Measurements from ENCODE around the gene TNFRSF8. TPM values are rescaled to one million over a fixed set of nuclear protein-coding genes. Genes with fewer than 3 reads are reported as not detected.
A peak's percentile ranks its signal among the peaks of the same experiment; 100 is the strongest.

Gene TNFRSF8
- total and polyA plus RNA-seq, 7 donors = 0.25 to 0.86 (median 0.49) TPM

- ATAC-seq = no peak
- no peak for TF ChIP-seq CTCF (IDR thresholded peaks at IDR 0.05)
- 83 to 97% (median 95%) methylated on average over 8 of the region's 8 CpGs for WGBS, 3 donors
- H3K27me3 ChIP-seq (ENCODE audit: insufficient read depth in 3 of 3, low read length in 2 of 3) = no peaks in the 10 kb centered on the region
- no peaks in the 10 kb centered on the region for H3K4me1 ChIP-seq
- no peak overlapping the region for H3K27ac ChIP-seq
- intact Hi-C loops (cut with DNase I) = no loop called here
- peaks cover 0 to 76% of the 10 kb centered on the region in 2 donors for H3K36me3 ChIP-seq (ENCODE audit: insufficient read depth in 1 of 2, low read depth in 1 of 2)
- H3K9me3 ChIP-seq = no peaks in the 10 kb centered on the region
- H3K4me3 ChIP-seq = no peak overlapping the region
- no peak for DNase-seq
Observed at GRCh38 chr1:12028248-12028647, 34.9 kb upstream of the TNFRSF8 start.

GRCh38 chr1:12028957-12029511, 34.1 kb upstream of the TNFRSF8 start:
- no peak for DNase-seq
- Histone ChIP-seq H3K27ac (no peak overlapping the region), H3K9me3 (no peaks in the 10 kb centered on the region), H3K27me3 (ENCODE audit: insufficient read depth in 3 of 3, low read length in 2 of 3) (no peaks in the 10 kb centered on the region), H3K4me1 (no peaks in the 10 kb centered on the region), H3K4me3 (no peak overlapping the region), H3K36me3 (ENCODE audit: insufficient read depth in 1 of 2, low read depth in 1 of 2) (peaks cover 0 to 70% of the 10 kb centered on the region in 2 donors)
- no peak for TF ChIP-seq CTCF (IDR thresholded peaks at IDR 0.05)
- intact Hi-C loops (cut with DNase I) = no loop called here
- ATAC-seq = no peak
- WGBS, 3 donors = 93 to 97% (median 95%) methylated on average over 19 of the region's 19 CpGs

- no peak for ATAC-seq
- H3K36me3 ChIP-seq (ENCODE audit: insufficient read depth in 1 of 2, low read depth in 1 of 2) = peaks cover 0 to 62% of the 10 kb centered on the region in 2 donors
Observed at GRCh38 chr1:12029720-12030339, 33.3 kb upstream of the TNFRSF8 start.

GRCh38 chr1:12031039-12031980, 31.8 kb upstream of the TNFRSF8 start:
- H3K36me3 ChIP-seq (ENCODE audit: insufficient read depth in 1 of 2, low read depth in 1 of 2) = peaks cover 0 to 49% of the 10 kb centered on the region in 2 donors

More at GRCh38 chr1:12029720-12030339, 33.3 kb upstream of the TNFRSF8 start:
- H3K4me1 ChIP-seq = no peaks in the 10 kb centered on the region
- DNase-seq = no peak
- no peak overlapping the region for H3K27ac ChIP-seq
- no peaks in the 10 kb centered on the region for H3K27me3 ChIP-seq (ENCODE audit: insufficient read depth in 3 of 3, low read length in 2 of 3)
- no peaks in the 10 kb centered on the region for H3K9me3 ChIP-seq
- TF ChIP-seq CTCF (IDR thresholded peaks at IDR 0.05) = no peak
- H3K4me3 ChIP-seq = no peak overlapping the region
- intact Hi-C loops (cut with DNase I) = no loop called here
- 94 to 96% (median 94%) methylated on average over 32 of the region's 32 CpGs for WGBS, 3 donors

More at GRCh38 chr1:12031039-12031980, 31.8 kb upstream of the TNFRSF8 start:
- H3K27ac ChIP-seq = no peak overlapping the region
- no peak overlapping the region for H3K4me3 ChIP-seq
- DNase-seq (peak; percentile 47 to 74), ATAC-seq (peak; percentile 76 to 91 (median 80))
- WGBS, 3 donors = 75 to 83% (median 82%) methylated on average over 18 to 20 of the region's 20 CpGs
- intact Hi-C loops (cut with DNase I) = no loop called here
- H3K4me1 ChIP-seq = no peaks in the 10 kb centered on the region
- peak; percentile 48 for TF ChIP-seq CTCF (IDR thresholded peaks at IDR 0.05)
- no peaks in the 10 kb centered on the region for H3K27me3 ChIP-seq (ENCODE audit: insufficient read depth in 3 of 3, low read length in 2 of 3)
- no peaks in the 10 kb centered on the region for H3K9me3 ChIP-seq
